HPDE6-E6E7 (cell line): ENCODE measurements around the gene KRT32.
"Not testable (repeated sequence)": the region's sequence is repeated elsewhere in the genome, so short reads cannot be mapped to it uniquely, and the experiment has no call there.

Experiments
- DNase-seq: peaks from one replicate; pipeline ENCODE4 v3.0.0; 2011; ENCODE audit warnings: missing footprints; ENCODE audit errors: extremely low spot score

The KRT32 gene

DNA sequence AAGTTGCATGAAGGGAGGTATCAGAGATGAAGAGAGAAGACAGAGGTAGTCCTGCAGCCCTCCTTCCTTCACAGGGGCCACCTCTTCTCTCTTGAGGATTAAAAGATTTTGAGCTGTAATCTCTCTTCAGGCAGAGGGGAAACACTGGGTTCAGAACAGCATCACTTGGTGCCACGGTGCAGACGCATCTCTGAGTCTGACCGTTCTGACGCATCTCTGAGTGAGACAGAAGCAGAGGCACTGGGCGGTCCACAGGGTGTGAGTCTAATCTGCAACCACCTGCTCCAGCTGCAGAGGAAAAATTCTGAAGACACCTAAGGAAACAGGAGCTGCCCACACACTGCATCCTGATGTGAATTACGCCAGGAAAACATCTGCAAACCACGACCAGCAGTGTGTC is 37.5 kb downstream of the KRT32 start:
- DNase-seq, result no peak

DNA sequence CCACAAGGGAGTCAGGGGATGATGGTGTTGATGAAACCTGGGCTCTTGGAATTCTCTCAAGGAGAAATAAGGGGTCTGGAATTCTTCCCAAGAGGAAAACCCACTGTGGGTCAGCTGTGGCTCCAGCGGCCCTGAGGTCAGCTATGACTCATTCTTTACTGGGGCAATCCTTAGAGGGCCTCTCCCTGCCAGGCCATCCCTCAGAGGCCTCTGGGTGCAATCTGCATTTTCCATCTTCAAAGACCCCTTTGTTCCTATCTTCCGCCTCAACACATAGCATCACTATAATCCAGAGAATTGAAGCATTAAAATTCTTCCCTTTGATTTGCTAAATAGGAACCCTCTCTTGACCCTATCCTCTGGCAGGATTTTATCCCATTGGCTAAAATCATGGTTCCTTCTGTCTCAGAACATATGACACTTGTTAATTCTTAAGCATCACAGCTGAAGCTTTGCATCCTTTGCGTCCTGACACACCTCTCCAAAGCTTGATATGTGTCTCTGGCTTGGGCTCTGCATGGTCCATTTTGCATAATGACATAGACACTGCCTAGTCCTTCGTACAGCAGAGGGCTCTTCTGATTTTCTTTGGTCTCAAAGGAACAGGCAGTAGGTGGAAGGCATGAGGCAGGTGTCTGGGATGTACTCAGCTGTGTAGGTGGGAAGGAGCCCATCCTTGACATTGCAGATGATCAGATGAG is 38.4 kb downstream of the KRT32 start:
- no peak for DNase-seq

DNA sequence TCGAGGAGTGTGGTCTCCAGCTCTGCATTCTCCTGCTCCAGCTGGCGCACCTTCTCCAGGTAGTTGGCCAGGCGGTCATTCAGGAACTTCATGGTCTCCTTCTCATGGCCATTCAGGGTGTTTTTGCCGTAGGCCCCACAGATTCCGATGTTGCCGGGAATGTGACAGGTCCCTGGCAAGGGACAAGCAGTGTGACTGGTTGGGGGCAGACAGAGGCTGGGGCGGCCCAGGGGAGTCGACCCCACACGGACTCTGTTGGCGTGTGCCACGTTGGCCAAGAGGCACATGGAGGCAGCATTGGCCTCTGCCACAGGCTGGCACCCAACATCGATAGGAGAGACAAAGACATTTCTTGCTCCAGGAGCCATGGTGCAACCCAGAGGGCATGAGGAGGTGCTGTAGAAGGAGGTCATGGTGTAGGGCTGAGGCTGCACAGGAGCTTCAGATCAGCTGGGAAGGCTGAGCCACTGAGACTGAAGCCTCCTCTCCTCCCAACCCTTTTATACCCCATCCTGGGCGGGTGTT is 43.0 kb downstream of the KRT32 start, which contains the start of gene KRT37:
Gene KRT37 (minus strand): TSS at position 475 of the 525 bp plus-strand sequence. CDS start 62 bp downstream, at position 413.
- no peak for DNase-seq

DNA sequence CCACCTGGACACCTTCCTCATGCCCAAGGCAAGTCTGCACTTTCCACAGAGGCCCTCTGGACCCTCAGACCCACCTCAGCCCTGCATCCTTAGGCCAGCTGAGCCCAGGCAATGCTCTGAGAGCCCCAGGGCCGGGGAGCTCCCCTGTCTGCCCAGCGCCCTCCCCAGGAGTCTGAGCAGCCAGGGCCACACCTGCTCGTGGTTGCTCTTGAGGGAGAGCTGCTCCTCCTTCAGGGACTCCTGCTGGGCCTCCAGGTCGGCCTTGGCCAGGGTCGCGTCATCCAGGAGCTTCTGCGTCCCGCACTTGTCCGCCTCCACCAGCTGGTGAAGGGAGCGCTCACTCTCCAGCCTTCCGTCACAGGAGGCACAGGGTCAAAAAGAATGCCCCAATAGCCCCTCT is 44.6 kb downstream of the KRT32 start:
- DNase-seq, result not testable (repeated sequence)

DNA sequence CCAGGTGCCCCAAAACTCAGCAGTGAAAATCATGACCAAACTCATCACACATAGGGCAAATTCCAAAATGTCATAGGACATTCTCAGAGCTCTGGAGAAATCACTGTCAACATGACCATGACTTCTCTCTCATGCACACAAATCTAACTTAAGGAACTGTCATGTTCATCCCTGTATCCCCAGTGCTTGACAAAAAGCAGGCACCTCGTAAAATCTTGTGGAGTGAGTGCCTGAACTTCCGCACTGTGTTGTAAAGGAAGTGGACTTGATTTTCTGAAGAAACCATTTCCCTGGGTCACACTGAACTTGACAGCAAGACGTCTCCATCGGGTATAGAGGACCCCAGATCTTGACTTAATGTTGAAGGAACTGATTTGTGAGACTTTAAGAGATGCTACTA is 45.6 kb downstream of the KRT32 start:
- no peak for DNase-seq

DNA sequence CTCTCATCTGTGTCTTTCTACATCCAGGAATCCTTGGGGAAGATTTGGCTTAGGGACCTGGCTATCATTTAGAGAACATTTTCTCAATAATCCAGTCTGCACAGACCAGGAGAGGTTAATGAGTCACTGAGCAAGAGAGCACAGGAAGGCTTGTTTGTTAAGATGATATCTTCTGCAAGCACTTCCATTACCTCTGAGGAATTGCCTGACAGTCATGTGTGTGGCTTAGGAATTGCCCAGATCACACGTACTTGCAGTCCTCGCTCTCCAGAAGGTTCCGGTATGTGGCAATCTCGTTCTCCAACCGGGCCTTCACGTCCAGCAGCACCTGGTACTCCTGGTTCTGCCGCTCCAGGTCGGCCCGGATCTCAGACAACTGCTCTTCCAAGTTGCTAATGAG is 46.1 kb downstream of the KRT32 start:
- peak; percentile 64 for DNase-seq

DNA sequence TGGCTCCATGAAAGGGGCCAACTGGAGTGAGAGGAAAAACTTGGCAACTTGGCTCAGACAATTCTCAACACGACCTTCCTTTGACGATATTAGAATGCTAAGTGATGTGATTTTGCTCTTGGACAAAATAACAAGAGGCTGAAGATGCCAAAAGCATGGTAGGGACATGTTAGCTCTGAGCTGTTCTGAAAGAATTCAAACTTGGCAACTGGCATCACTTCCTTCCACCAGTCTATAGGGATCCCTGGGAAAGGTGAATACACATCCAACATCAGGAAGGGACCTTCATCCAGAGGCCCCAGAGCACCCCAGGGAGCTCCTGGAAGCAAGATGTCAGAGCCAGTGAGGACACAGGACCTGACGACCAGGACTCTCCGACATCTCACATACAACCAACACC is 47.1 kb downstream of the KRT32 start:
- DNase-seq, result no peak

DNA sequence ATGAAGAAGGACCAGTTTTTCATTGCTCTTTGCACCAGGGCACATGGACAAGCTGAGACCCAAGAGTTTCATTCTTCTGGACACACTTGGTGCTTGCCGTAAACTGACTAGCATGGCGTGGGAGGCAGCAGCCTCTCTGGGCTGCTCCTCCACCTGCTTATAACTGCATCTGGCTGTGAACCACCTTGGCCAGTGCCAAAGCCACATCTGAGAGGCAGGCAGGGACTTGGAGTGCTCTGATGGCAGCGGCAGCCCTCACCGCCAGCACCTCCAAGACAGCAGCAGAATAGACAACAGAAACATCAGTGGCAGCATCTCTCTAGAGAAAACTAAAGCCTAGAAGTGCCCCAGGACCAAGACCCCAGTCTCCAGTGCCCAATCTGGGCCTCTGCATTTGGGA is 47.5 kb downstream of the KRT32 start:
- DNase-seq, result no peak

DNA sequence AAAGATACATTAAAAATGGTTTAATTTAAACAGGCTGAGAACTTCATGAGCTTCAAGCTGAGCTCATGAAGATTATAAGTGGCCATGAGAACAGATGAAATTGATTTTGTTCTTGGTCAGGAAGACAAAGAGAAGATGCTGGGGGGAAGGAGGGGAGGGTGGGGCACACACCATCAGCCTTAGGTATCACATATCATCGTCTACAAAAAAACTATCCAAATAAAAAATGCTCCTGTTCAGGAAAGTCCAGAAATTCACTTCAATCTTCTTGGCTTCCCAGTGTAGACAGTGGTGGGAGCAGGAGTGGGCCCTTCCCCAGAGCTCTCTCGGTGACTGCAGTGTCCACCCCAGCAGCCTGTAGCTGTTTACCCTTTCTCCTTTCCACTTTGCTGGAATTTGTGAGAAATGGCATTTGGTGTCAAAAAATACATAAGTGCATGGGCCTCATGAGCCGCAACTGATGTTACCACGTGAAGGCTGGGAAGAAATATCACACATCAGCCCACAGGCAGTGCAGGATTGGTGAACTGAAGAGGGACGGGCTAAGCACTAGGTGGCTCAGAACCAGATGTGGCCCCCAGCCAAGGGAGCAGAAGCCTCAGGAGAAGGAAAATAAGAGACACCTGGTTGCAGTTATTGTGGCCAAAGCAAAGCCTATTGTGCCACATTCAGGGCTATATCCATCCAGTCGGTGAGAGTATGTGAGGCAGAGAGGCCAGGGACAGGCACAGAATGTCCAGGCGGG is 48.9 kb downstream of the KRT32 start:
- DNase-seq, result no peak

DNA sequence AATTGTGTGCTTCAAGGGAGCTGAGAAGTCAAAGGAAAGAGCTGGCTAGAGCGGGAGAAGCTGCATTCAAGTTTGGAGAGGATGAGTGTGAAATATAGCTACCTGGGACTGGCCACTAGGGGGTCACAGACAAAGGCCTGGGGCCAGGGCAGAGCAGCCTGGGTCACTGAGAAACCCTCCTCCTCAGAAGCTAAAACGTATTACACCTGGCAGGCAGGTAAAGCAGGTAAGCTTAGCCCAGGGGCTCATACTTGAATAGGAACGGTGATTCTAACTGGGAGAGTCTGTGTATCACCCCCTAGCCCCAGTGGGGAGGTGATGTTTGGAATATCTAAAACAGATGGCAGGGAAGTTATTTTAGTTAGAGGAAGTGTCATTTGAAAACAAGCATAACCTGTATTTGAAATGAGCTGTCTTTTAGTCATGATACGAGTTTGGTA is 49.6 kb downstream of the KRT32 start:
- peak; percentile 70 for DNase-seq

DNA sequence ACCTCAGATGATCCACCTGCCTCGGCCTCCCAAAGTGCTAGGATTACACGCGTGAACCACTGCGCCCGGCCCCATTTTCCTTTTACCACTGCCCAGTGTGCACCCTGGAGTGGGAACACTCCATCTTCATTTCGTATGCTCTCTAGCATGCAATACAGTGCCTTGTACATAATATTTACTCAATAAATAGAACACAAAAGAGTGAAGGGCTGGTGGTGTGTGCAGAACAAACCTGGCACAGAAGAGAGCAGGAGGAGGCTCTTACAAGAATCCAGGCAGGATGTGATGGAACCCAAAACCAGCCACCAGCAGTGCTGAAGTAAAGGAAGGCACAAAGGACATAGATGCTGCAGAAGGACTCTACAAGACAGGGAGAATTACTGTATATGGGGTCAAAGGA is 50.1 kb downstream of the KRT32 start:
- DNase-seq, result no peak

DNA sequence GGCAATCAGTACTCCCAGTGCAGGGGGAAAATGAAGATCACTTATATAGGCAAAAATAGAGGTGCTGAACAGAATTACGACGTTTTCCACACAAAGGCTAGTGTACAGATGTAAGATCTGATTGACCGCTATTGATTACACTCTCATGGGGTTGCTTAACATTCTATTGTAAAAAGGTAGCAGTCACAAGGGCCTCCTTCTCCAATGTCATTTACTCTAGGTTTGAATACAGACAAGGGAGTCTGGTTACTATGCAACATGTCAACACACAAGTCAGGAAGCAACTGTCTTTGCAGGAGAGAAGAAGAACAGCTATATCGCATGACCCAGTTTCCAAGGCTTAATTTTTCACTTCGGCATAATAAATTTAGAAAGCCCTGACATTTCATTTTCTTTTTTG is 50.7 kb downstream of the KRT32 start:
- no peak for DNase-seq

DNA sequence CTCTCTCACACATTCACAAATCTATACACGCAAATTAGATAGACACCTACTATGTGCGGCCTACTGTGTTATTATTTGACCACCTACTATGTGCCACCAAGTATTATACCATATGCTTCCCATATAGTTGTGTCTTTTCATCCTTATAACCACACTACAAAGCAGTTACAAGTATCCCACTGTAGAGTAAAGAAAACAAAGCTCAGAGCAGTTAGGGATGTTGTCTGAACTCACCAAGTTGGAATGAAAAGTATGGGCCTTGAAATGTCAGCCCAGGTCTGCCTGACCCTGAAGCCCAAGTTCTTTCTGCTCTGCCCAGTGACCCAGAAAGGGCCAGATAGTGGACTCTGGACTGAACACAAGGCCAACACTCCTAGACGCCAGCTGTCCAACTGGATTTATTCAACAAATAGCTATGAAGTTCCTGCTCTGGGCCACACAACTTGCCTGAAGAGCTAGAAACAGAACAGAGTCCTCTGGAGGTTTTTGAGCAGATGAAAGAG is 51.3 kb downstream of the KRT32 start:
- no peak for DNase-seq

DNA sequence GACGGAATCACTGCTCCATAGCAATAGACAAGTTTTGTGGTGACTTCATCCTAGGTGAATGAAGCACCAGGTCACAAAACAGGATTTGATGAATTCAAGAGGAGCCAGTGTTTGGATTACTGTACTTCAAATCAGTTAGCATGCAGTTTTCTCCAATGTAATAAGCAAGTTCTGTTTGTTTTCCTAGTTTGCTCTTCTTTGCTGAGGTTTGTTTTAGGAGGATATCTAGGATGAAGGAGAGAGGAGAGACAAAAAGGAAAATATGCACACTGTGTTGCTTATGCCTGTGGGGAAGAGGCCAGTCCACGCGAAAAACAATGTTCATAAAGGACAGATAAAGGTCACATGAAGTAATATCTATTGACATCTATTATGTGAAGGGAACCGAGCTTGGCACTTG is 51.8 kb downstream of the KRT32 start:
- DNase-seq, result no peak

DNA sequence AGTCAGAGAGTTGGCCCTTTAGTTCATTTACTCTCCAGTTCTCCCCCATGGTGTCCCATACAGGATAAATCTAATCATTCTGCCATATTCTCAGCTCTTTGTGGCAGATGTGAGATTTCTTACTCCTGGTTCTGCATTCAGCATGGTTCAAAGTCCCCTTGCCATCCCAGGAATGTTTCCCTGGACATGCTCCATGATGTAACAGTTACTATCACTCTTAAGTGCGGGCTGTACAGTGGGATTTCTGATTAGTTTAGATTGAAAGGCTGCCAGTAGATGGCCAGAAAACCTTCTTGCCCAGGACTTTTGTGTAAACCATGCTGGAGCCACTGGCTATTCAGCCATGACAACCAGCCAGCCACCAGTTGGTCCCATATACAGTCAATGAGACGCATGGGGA is 53.2 kb downstream of the KRT32 start:
- DNase-seq, result no peak

DNA sequence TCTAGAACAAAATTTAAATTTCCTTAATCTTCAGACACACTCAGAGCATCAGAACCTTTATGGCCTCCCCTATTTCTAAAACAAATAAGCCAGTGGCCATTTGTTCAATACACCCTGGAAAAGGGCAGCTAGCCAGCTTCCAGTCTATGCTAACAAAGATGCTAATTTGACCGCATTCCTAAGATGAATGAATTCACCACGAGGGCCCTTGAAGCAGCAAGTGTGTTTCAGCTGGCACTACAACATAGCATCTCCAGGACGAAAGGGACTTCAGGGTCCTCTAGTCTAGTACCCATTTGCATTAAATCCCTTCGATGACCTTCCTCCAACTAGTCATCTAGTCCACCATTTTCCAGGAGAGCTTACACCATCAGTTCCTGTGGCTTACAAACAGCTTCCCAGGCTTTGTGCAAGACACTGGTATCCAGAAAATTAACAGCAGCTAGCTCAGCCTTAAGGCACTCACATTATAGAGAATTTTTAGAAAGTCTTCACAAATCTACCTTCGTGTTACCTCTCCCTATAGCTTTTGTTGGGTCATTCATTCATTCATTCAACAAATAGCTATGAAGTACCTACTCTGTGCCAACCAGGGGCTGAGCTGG is 53.7 kb downstream of the KRT32 start:
- no peak for DNase-seq

DNA sequence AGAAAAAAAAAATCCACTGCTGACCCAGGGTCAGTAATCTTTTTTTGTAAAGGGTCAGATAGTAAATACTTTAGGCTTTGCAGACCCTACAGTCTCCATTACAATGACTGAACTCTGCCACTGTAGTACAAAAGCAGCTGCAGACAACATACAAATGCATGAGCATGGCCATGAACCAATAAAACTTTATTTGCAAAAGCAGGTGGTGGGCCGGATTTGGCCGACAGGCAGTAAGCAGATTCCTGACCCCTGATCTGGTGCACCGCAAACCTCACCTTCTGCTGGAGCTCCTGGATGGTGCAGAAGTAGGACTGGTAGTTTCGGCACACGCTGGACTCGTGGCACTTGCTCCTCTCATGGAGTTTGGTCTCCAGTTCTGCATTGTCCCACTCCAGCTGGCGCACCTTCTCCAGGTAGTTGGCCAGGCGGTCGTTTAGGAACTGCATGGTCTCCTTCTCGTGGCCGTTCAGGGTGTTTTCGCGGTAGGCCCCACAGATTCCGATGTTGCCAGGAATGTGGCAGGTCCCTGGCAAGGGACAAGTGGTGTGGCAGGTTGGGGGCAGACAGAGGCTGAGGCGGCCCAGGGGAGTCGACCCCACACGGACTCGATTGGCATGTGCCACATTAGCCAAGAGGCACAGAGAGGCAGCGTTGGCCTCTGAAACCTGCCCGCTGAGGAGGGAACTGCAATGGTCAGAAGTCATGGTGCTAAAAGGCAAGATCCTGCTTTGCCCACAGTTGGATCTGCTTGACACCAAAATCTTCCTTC is 55.9 kb downstream of the KRT32 start:
- no peak for DNase-seq
